HG03064 (cell line): ENCODE results near the gene ZNF699.
"Not testable (repeated sequence)": the region's sequence is repeated elsewhere in the genome, so short reads cannot be mapped to it uniquely, and the experiment has no call there.

ENCODE experiments used
- ATAC-seq: cut with Tn5 transposase; IDR thresholded peaks from one replicate; pipeline ENCODE4 v1.9.1; 2021; ENCODE audit warnings: low read depth; ENCODE audit not compliant: unreplicated experiment

ZNF699 gene

DNA sequence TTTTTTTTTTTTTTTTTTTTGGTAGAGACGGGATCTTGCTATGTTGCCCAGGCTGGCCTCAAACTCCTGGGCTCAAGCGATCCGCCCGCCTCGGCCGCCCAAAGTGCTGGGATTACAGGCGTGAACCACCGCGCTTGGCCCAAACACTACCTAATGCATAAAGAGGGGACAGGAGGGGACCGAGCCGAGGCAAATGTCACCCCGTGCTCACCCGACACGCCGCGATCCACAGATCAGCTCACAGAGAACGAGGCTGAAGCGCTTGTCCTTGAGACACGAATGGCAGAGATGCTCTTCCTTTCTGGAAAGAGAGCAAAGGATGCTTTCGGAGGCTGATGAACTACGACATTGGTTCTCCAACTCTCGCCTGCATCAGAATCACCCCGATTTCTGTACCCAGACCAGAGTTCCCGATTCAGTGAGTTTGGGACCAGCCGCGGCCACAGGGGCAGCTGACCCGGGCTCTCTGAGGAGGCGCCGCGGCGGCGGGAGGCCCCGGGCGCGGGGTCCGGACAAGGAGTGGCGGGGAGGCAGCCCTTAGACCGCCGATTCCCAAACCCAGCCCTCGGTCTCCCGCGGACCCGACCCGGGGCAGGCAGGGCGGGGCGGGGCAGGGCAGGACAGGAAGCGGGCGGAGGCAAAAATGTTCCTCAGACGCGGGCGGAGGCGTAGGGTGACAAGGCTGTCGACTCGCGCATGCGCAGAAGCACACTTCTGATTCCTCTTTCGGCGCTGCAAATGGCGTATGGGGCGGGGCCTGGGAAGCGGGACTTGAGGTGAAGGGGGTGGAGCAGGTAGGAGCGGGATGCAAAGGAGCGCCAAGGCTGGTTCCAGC, at the start of gene ZNF699:
ZNF699 (minus strand) TSS at position 700 of the 835 bp plus-strand sequence. CDS start 4,719 bp downstream, outside the sequence.
- peak; percentile 83 for ATAC-seq

GRCh38 chr19:9354651-9355050, 45.0 kb upstream of the ZNF699 start:
- no peak for ATAC-seq

GRCh38 chr19:9353011-9353410, 43.4 kb upstream of the ZNF699 start:
- no peak for ATAC-seq

DNA sequence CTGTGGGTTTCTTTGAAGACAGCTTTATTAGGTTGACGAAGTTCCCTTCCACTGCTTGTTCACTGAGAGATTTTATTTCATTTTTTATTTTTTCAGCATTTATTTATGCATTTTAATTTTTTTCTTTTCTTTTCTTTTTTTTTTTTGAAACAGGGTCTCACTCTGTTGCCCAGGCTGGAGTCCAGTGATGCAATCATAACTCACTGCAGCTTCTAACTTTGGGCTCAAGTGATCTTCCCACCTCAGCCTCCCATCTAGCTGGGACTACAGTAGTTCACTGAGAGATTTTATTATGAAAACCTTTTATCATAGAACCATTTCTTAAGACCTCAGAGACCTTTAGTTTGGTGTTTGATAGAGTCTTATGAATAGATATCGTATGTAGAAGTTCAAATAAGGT, 42.9 kb upstream of the ZNF699 start:
- no peak for ATAC-seq

DNA sequence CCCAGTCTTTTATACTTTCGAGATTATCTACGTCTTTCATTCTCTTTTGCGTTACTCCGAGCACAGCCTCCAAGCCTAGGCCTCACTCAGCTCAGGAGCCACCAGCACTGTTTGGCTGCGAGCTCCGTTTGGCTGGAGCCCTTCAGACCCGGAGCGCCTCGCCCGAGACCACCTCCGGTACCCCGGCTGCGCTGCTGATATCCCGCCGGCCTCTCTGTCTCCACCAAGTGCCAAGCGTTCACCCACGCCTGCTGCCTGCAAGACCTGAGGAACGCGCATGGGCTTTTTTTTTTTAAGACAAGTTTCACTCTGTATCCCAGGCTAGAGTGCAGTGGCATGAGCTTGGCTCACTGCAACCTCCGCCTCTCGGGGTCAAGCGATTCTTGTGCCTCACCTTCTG, 39.0 kb upstream of the ZNF699 start:
- ATAC-seq, result no peak

DNA sequence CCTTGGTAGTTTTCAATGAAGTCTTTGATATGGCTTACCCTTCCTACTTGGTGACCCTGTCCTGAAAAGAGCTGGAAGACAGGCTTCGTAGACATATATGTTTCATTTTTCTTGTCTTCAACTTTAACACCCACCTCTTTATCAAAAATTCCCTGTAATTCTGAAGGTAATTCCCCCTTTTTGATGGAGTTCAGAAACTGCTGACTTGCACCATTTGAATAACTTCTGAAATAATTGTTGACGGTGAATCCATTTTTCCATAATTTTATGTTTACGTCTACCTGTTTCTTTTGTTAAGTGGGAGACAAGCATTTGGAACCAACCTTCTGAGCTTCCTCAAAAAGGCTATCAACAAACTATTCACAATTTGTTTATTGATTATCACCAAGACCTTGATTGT, 38.6 kb upstream of the ZNF699 start:
- no peak for ATAC-seq

GRCh38 chr19:9345005-9345404, 35.4 kb upstream of the ZNF699 start:
- ATAC-seq, result no peak

- ATAC-seq, result no peak
Observed at GRCh38 chr19:9342610-9343304, 33.1 kb upstream of the ZNF699 start.

- ATAC-seq, result no peak
Observed at GRCh38 chr19:9329999-9330398, 20.4 kb upstream of the ZNF699 start.

GRCh38 chr19:9324584-9324962, 14.9 kb upstream of the ZNF699 start:
- no peak for ATAC-seq

DNA sequence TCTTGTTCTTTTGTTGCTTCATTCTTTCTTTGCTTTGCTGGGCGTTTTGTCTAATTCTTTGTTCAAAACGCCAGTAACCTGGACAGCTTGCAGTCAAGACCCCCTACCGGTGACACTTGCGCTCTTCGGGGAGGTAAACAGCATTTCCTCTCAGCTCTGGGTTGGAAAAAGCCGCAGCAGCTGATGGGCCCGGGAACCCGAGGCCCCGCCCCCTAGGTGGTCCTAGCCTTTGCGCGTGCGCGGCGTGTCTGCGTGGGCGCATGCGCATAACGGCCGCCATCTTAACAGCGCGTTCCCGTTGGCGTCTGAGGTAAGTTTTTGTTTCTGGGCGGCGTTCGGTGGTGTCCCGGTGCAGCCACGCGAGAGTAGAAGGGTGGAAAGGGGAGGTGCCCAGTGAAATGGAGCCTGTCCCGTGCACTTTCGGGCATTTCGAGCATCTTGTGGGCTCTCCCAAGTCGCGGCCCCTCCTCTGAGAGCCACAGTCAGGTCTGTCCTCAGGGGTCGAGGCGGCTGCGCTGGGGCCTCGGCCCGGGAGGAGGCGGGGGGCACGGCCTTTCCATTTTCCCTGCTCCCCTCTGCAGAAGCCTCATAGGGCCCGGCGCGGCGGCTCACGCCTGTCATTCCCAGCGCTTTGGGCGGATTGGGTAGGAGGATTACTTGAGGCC, 14.4 kb upstream of the ZNF699 start, which contains the start of gene ZNF559:
ZNF559 (plus strand) TSS at position 261 of the 665 bp plus-strand sequence. CDS start 14,371 bp downstream, outside the sequence.
- ATAC-seq, result peak; percentile 84

DNA sequence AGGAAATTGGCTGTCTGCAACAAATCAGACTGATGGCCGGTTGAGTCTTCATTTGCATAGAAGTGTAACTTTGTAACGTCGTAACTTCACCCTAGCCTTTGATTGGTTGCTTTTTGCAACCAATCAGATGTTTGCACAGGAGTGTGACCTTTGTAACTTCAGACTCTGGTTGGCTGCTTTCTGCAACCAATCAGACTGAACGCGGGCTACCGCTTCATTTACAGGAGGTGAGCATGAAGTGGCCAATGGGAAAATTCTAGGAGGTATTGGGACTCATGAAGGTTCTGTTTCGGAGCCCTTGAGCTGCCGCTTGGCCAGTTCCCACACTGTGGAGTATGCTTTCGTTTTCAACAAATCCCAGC, 13.9 kb upstream of the ZNF699 start:
- ATAC-seq, result peak; percentile 27

DNA sequence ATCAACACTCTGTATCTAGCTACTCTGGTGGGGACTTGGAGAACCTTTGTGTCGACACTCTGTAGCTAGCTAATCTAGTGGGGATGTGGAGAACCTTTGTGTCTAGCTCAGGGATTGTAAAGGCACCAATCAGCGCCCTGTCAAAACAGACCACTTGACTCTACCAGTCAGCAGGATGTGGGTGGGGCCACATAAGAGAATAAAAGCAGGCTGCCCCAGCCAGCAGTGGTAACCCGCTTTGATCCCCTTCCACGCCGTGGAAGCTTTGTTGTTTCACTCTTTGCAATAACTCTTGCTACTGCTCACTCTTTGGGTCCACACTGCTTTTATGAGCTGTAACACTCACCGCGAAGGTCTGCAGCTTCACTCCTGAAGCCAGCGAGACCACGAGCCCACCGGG, 12.6 kb upstream of the ZNF699 start:
- ATAC-seq, result not testable (repeated sequence)

- not testable (repeated sequence) for ATAC-seq
Observed at GRCh38 chr19:9321756-9322155, 12.1 kb upstream of the ZNF699 start.

DNA sequence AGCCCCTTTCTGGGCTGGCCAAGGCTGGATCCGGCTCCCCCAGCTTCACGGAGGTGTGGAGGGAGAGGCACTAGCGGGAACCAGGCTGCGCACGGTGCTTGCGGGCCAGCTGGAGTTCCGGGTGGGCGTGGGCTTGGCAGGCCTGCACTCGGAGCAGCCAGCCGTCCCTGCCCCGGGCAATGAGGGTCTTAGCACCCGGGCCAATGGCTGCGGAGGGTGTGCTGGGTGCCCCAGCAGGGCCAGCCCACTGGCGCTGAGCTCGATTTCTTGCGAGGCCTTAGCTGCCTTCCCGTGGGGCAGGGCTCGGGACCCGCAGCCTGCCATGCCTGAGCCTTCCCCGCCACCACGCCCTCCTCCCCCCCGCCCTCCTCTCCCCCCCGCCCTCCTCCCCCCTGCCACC, 11.7 kb upstream of the ZNF699 start:
- no peak for ATAC-seq

DNA sequence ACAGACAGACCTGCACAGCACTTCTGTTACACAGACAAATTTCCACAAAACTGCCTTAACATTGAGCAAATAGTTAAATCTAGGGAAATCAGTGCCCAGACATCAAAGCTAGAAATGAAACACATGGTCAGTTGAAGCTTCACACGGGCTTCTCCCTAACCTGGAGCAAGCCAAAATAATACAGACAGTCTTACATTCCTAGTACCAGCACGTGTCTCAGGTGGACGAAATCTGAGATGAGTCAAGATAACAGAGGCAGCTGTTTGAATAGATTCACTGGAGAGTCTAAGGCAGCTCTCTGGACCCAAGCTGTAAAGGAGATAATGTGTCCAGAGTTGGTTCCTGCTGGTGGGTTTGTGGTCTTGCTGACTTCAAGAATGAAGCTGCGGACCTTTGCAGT, 4.1 kb upstream of the ZNF699 start:
- ATAC-seq, result no peak

DNA sequence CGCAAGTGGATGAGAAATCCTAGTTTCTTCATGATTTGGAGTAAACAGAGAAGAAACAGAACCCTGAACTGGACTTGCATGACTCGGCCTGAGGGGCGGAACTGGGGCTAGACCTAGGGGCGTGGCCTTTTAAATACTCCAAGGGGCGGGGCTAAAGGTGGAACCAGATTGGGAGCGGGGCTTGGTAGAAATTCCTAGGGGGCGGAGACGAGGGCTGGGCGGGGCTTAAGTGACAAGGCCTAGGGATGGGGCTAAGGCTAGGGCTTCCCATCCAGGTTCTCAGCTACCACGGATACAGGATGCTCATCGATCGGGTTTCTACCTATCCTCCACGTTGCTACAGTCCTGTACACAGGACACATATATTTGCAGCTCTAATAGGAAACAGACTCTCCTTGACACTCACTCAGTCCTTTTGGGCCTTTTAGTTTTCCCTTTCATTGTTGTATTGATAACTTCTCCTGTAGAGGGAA, 372 bp upstream of the ZNF699 start:
- ATAC-seq, result peak; percentile 52

DNA sequence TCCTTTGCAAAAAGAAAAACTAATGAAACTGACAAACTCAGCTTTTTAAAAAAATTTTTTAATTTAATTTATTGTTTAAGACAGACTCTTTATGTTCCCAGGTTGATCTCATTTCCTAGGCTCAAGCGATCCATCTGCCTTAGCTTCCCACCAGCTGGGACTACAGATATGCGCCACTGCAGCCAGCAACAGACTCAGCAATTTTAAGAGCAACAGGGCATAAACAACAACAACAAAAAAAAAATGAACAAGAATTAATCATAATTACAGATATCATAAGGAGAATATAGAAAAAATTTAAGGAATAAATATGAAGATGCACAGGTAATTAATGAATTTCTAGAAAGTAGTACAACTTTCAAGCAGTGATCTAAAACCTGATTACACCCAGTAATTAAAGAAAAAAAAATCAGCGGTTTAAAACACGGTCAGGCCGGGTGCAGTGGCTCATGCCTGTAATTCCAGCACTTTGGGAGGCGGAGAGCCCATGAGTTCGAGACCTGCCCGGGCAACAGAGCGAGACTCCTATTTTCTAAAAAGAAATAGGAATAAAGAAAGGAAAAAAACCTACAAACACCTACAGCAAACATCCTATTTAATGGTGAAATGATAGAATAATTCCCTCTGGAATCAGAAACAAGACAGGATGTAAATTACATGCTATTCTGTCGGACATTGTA, 1.4 kb downstream of the ZNF699 start:
- no peak for ATAC-seq

DNA sequence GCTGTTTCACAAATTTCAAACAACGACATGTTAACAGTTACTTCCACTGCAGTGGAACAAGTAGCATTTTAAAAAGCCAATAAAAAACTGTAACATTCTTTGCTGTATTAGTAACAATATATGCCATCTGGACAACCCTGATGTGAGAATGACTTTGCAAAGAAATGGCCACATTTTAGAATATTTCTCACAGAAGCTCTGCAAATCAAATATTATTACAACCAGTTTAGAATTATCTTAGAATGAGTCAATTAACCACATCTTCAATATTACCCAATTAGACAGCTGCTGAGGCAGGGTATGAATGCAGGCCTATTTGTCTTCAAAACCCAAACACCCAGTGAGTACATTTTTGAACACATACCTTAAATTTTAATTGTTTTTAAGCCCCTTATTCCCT, 3.2 kb downstream of the ZNF699 start:
- no peak for ATAC-seq

GRCh38 chr19:9296336-9296735, 13.3 kb downstream of the ZNF699 start:
- no peak for ATAC-seq

GRCh38 chr19:9295411-9295849, 14.2 kb downstream of the ZNF699 start:
- ATAC-seq, result no peak
